GM18909 (cell line): ENCODE measurements around the gene MOV10.

ENCODE experiments used
- ATAC-seq: cut with Tn5 transposase; IDR thresholded peaks from one replicate; pipeline ENCODE4 v1.9.1; 2021; ENCODE audit warnings: mild to moderate bottlenecking; ENCODE audit not compliant: unreplicated experiment, poor library complexity

MOV10 gene

DNA sequence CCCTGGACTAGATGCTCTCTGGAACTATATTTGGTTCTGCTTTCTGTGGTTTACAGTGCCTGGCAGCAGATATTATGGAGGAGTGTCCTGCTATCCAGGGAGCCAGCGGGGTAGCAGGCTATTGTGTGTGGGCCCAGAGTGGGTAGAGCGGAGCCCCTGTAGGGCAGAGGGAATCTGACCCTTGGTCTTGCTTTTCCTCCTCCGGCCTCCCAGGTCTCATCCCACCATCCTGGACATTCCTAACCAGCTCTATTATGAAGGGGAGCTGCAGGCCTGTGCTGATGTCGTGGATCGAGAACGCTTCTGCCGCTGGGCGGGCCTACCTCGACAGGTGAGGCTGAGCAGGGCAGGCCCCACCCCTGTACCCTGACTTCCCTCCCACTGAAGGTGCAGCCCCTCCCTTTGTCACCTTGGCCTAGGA is 23.3 kb downstream of the MOV10 start:
- no peak for ATAC-seq

DNA sequence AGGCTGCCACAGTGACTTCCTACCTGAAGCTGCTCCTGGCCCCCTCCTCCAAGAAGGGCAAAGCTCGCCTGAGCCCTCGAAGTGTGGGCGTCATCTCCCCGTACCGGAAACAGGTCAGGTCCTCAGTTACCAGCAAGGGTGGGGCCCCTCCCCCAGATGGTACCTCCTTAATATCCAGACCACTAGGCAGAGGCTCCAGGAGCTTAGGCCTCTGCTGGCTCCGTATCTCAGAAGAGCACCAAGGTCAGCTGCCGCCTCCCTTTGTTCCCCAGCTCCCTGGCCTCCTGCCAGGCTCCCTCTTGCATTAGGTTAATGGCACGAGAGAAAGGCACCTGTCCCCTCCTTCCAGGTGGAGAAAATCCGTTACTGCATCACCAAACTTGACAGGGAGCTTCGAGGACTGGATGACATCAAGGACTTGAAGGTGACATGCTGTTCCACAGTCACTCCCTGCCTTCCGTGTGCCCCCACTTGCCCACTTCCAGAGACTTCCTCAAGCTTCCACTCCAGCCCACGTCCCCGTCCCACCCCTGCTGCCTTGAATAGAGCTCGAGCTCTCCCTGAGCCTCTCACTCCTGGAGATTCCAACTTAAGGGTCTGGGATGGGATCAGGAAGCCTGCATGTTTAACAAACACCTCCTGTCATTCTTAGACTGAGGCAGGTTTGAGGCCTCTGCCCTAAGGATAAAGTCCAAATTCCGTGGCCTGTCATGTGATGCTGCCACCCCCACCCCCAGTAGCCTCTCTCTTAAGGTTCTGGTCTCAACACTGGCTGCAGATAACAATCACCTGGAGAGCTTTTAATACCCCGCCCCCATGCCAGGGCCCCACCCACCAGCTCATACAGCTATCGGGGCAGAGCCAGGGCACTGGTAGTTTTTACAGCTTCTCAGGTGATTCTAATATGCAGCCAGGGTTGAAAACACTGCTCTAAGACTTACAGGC is 24.2 kb downstream of the MOV10 start:
- ATAC-seq: no peak

GRCh38 chr1:112699425-112700144 is 25.1 kb downstream of the MOV10 start:
- no peak for ATAC-seq

- peak; percentile 52 for ATAC-seq
Measured at GRCh38 chr1:112700290-112701226, 26.1 kb downstream of the MOV10 start.

- no peak for ATAC-seq
Measured at GRCh38 chr1:112701227-112702066, 27.0 kb downstream of the MOV10 start.

DNA sequence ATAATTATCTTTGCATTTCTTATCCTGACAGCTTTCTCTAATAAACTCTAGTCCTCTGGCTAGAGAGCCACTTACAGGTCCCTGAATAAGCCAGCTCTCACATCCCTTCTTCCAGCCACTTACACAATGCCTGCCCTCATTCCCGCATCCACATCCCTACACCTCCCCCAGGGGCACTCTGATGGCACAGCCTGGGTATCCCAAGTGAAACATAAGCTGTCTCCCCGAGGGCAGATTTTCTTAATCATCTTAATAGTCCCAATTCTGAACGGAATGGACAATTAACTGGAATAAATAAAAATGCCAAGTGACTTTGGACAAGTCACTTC is 27.6 kb downstream of the MOV10 start:
- ATAC-seq: no peak

GRCh38 chr1:112702420-112703261 is 28.2 kb downstream of the MOV10 start:
- no peak for ATAC-seq

DNA sequence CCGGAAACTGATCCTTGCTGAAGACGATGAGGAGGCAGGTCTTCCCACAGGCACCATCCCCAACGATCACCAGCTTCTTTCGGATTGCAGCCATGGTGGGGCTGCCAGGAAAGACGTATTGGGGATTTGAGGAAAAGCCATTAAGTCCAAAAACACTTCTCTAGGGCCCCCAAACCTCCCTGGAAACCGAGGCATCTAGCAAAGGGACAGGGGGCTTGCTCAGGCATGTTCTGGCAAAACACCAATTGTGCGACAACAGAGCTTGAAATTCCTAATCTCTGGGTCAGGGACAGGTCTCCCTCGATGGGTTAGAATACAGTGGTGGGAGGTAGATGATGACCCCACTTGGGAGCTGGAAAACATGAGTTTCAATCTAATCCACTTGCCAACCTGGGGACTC is 29.2 kb downstream of the MOV10 start:
- ATAC-seq: no peak

DNA sequence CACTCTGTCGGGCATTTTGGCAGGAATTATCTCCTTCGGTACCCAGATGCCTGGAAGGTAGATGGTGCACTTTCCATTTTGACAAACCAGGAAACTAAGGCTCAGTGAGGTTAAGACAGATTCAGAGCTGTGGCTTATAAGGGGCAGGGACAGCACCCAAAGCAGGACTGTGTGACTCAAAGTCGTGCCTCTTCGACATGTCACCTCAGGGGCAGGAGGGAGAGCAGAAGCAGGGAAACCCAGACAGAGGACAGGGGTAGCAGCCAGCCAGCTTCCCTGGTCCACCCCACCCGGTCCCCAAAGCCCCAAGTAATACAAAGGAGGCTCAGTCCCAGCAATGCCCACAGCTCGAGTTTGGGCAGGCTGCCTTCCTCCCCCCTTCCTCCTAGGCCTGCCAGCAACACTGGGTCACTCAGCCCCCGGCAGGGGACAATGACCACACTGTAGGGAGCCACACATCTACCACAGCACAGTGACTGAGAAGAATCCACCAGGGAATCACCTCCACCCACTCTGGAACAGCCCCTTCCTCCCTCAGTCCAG is 30.0 kb downstream of the MOV10 start:
- no peak for ATAC-seq

GRCh38 chr1:112704934-112705627 is 30.6 kb downstream of the MOV10 start:
- peak; percentile 64 for ATAC-seq

- peak; percentile 69 for ATAC-seq
Measured at GRCh38 chr1:112706505-112707220, 32.2 kb downstream of the MOV10 start, which contains the start of gene RHOC. RHOC (minus strand) TSS chr1:112707127; CDS start chr1:112703799, 3,328 bp downstream.

DNA sequence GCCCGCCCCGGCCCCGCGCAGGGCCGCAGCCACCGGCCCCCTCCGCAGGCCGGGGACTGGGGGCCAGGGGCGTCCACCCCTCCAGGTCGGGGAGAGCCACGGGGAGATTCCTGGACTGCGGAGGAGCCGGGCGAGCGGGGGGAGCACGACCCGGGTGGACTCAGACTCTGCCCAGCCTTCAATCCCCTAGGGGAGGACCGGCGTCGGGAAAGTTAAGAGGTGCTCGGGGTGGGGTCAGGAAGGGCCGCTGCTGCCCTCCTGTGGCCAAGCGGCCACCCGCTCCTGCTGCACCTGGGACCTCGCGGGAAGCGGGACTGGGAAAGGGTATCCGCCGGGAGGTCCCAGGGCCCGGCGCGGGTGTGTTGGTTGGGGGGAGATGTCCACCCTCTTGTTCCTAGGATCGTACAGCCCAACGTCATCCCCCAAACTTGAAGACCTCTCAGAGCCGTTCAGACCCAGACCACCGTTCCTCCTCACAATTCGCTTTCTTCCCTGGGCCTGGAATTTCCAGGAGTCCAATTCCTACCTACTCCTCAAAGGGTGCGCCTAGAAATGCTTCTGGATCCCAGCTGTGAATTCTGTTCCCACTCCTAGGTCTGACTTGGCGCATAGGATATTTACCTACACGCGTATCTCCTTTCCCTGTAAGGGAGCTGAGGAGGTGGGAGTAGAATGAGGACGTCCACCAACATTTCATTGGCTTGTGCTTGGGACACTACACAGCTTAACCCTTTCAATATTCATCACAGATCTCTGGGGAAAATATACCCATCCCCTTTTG is 33.0 kb downstream of the MOV10 start:
- peak; percentile 61 for ATAC-seq

GRCh38 chr1:112708002-112708448 is 33.6 kb downstream of the MOV10 start:
- ATAC-seq: no peak

GRCh38 chr1:112708489-112708888 is 34.0 kb downstream of the MOV10 start:
- ATAC-seq: no peak

DNA sequence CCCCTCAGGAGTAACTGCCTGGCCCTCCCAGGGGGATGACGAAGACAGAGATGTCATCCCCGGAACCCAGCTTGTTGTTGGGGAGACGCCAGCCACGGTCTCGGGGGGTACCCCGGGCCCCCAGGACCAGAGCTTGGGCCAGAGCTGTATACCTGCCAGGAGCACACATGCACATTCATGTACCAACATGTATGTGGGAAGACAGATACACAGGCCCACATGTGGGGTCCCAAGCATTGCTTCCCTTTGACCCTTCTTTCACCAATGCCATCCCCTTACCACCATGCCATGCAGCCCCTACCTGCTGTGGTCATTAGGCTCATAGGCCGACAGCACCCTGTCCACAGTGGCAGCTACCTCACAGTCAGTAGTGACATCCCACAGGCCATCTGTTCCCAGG is 35.7 kb downstream of the MOV10 start:
- no peak for ATAC-seq

DNA sequence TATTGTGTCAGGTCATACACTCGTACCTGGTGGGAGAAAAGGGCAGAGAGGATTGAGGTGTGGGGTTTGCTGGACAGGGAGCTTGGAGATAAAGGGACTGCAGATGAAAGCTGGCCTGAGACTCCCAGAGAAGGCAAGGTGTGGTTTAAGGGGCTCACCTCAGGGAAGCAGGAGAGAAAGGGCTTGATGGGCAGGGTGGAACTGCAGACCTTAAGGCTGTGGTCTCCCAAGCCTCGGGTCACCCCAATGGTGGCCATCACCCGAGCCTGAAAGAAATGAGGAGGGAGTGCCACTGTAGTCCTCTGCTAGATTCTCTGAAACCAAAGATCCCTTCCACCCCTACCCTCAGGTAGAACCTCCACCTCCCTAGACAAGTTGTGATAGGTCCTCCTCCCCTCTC is 36.1 kb downstream of the MOV10 start:
- no peak for ATAC-seq
